Adrenal gland (tissue), 12 donors: ENCODE measurements around the gene EPS8L2. TPM values are rescaled to one million over a fixed set of nuclear protein-coding genes. Genes with fewer than 3 reads are reported as not detected.
A peak's percentile ranks its signal among the peaks of the same experiment; 100 is the strongest.

Source experiments
- DNase-seq, 7 donors: peaks; one replicate each; pipeline ENCODE4 v3.0.0-alpha.2; 2019 to 2020
- H3K27ac ChIP-seq, 5 donors: fragments of 200-600 bp; sonication (generic) in 4 of 5; 1 replicate in 3 of 5; 2 replicates in 2 of 5; pipeline versions ENCODE4 v1.5.1 to v1.8.0; 2016 to 2020; ENCODE audit warnings: mild to moderate bottlenecking in 1 of 5
- H3K27me3 ChIP-seq: fragments of 200-600 bp; 2 replicates; pipeline ENCODE4 v1.8.0; 2021
- H3K36me3 ChIP-seq, 2 donors: fragments of 200-600 bp; replicated peaks in 1 of 2; 1 replicate in 1 of 2; 2 replicates in 1 of 2; pipeline versions ENCODE4 v1.5.1 to v1.8.0; 2018 to 2022
- H3K4me1 ChIP-seq, 2 donors: fragments of 200-600 bp; replicated peaks in 1 of 2; 1 replicate in 1 of 2; 2 replicates in 1 of 2; pipeline versions ENCODE4 v1.5.1 to v1.8.0; 2018 to 2021
- H3K4me3 ChIP-seq, 4 donors: fragments of 200-600 bp; sonication (generic) in 3 of 4; one replicate each; pipeline ENCODE4 v1.5.1; 2016 to 2018
- H3K9me3 ChIP-seq, 3 donors: fragments of 200-600 bp; sonication (generic) in 1 of 3; replicated peaks in 1 of 3; 1 replicate in 2 of 3; 2 replicates in 1 of 3; pipeline versions ENCODE4 v1.5.1 to v1.8.0; 2016 to 2021
- CTCF ChIP-seq, 6 experiments: fragments of 450-650 bp in 4 of 6; fragments of 200-600 bp in 2 of 6; sonication (generic) in 1 of 6; IDR thresholded peaks; 1 replicate in 5 of 6; 2 replicates in 1 of 6; pipeline versions ENCODE4 v1.5.1 to v1.8.0; 2016 to 2021; ENCODE audit warnings: antibody characterized with exemption in 6 of 6, mild to moderate bottlenecking in 2 of 6, moderate library complexity in 1 of 6
- POLR2A ChIP-seq, 2 donors: fragments of 450-650 bp; IDR thresholded peaks; one replicate each; pipeline ENCODE4 v1.6.1; 2017; ENCODE audit warnings: antibody characterized with exemption in 2 of 2, mild to moderate bottlenecking in 2 of 2, moderate library complexity in 1 of 2
- WGBS, 4 donors: extraction: QIAGEN DNeasy Blood & Tissue Kit in 2 of 4; methylation state at CpG; one replicate each; pipeline versions ENCODE4 v1.1.5 to v1.1.7; 2013 to 2017; 5-methylcytosine and 5-hydroxymethylcytosine counted together
- intact Hi-C, 2 donors: fragments of 100-400 bp; cut with DNase I; formaldehyde crosslinking; loops; one replicate each; pipeline versions ENCODE4 v1.14.1 to v1.15.0; 2022 to 2023
- polyA plus RNA-seq, 3 donors: library from polyadenylated mRNA; stranded (reverse); fragments of 200-250 nt in 2 of 3; fragments of 350-450 nt in 1 of 3; fragmentation: Illumina TruSeq in 1 of 3; extraction: RNeasy Lipid Tissue Mini Kit (QIAGEN cat#74804) in 1 of 3; gene quantifications; one replicate each; pipeline ENCODE4 v1.2.3, GENCODE V29; 2013 to 2014
- total RNA-seq, 9 donors: library from RNA; depleted of rRNA in 4 of 9; stranded (reverse); fragments of >200 nt in 4 of 9; fragments of 120-200 nt in 1 of 9; fragmentation: NEBNext Ultra II Directional in 1 of 9; extraction: Animal tissue kit (Norgen Biotek cat#: 25700) in 1 of 9; gene quantifications; one replicate each; pipeline versions ENCODE4 v1.1.0 to v1.2.4, GENCODE V29; 2013 to 2023
- donor health status: healthy with polysubstance abuse.
- donor health status: Bipolar disorder and iron deficiency.
- donor health status: DM: yes; HTN: yes; CAD: no.
- donor health status: DM: no; HTN: no; CAD: no.
- donor health status: DM: no; HTN: no; CAD: no.
- donor health status: DM: yes; HTN: yes; CAD: no.

The EPS8L2 gene
- total and polyA plus RNA-seq, 12 donors, result 2.7 to 57.7 (median 33.0) TPM

DNA sequence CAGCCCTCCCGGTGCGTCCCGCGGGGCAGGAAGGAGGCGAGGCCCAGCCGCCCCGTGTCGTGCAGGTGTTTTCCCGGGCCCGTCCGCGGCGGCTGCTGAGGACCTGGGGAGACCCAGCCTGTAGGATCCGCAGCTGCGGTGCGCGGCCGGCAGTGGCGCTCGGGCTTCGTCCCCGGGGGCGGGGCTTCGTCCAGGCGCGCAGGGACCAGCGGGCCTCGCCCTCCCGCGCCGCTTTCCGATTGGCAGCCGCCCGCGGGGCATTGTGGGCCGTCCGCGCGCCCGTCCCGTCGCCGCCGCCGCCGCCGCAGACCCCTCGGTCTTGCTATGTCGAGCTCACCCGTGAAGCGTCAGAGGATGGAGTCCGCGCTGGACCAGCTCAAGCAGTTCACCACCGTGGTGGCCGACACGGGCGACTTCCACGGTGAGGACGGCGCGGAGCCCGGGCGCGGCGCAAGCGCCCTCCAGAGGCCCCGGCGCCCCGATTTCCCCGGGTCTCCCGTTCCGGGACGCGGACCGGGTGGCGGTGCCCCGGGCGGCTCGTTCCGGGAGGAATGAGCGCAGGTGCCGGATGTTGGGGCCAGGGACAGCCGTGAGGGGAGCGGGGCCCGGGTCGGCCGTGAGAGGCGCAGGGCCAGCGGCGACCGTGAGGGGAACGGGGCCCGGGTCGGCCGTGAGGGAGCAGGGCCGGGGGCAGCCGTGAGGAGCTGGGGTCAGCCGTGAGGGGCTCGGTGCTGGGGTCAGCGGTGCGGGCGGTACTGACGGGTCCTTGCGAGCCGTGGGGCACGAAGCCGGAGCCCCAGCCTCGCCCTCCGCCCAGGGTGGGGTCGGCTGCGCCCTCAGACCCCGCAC, 41.4 kb downstream of the EPS8L2 start, which contains the start of gene TALDO1:
TALDO1 (plus strand) TSS at position 307 of the 849 bp plus-strand sequence; CDS start at position 325, 18 bp downstream.
- no peaks in the 10 kb centered on the region for H3K9me3 ChIP-seq
- H3K4me1 ChIP-seq, result peaks cover 20 to 25% of the 10 kb centered on the region in 2 donors
- intact Hi-C loops, result no loop called here
- TF ChIP-seq POLR2A (IDR thresholded peaks at IDR 0.05) (peak; percentile 36 to 73), CTCF (IDR thresholded peaks at IDR 0.05) (peak in 4 of 6 experiments; percentile 7 to 34 (median 18))
- H3K27me3 ChIP-seq, result no peaks in the 10 kb centered on the region
- peak; percentile 88 to 94 (median 91) for DNase-seq
- WGBS, 4 donors, result 0 to 4% (median 1%) methylated on average over 5 to 112 of the region's 112 CpGs
- H3K4me3 ChIP-seq, result peak within 1 kb of the TSS; percentile 35 to 90 (median 72)
- H3K36me3 ChIP-seq, result no peaks in the 10 kb centered on the region
- H3K27ac ChIP-seq, result peak within 1 kb of the TSS in 4 of 5 donors; percentile 56 to 87 (median 76)

GRCh38 chr11:748007-748359, 42.0 kb downstream of the EPS8L2 start:
- peak overlapping the region; percentile 35 to 90 (median 72) for H3K4me3 ChIP-seq
- 13 to 45% (median 21%) methylated on average over 6 to 18 of the region's 18 CpGs for WGBS, 4 donors
- intact Hi-C loops, result no loop called here
- no peaks in the 10 kb centered on the region for H3K9me3 ChIP-seq
- TF ChIP-seq CTCF (IDR thresholded peaks at IDR 0.05) (no peak), POLR2A (IDR thresholded peaks at IDR 0.05) (no peak)
- peaks cover 20 to 25% of the 10 kb centered on the region in 2 donors for H3K4me1 ChIP-seq
- peak overlapping the region in 2 of 5 donors; percentile 79 to 87 for H3K27ac ChIP-seq
- no peaks in the 10 kb centered on the region for H3K36me3 ChIP-seq
- no peaks in the 10 kb centered on the region for H3K27me3 ChIP-seq
- peak in 2 of 7 donors; percentile 22 to 37 for DNase-seq

DNA sequence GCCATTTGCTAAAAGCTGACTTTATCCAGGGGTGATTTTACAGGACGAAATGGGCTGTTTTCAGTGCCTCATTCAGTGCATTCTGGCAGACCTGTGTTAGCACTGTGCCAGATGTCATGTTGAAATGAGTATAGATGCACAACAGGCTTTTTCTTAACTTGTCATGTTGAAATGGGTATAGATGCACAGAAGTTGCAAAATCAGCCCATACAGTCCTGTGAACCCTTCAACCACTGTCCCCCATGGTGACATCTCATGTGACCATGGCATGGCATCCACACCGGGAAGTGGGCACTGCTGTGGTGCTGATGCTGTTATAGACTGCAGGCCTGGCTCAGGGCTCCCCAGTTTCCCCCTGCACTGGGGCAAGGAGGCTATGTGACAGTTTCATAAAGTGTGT, 43.7 kb downstream of the EPS8L2 start:
- no peaks in the 10 kb centered on the region for H3K36me3 ChIP-seq
- intact Hi-C loops, result no loop called here
- H3K27me3 ChIP-seq, result no peaks in the 10 kb centered on the region
- no peak overlapping the region for H3K27ac ChIP-seq
- no peak for DNase-seq
- WGBS, 4 donors, result 57 to 76% (median 64%) methylated on average over 2 of the region's 2 CpGs
- H3K4me3 ChIP-seq, result no peak overlapping the region
- TF ChIP-seq CTCF (IDR thresholded peaks at IDR 0.05), result no peak
- no peak for TF ChIP-seq POLR2A (IDR thresholded peaks at IDR 0.05)
- H3K4me1 ChIP-seq, result peaks cover 20 to 25% of the 10 kb centered on the region in 2 donors
- no peaks in the 10 kb centered on the region for H3K9me3 ChIP-seq

DNA sequence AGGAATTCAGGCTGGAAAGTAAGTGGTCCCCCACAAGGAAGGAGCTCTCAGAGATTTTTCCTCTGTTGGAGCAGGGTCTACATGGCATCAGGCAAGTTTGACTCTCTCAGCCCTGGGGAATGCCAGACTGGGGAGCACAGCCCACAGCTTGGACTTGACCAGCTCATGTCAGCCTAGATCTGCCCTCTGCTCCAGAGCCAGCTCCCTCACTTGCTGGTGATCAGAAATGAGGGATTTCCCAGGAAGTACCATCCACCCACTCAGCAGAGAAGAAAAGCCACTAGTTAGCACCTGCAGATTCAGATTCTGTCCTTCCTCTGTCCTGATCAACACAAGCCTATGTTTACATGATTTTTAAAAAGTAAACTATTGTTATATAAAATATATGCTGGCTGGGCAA, 54.2 kb downstream of the EPS8L2 start:
- Histone ChIP-seq H3K27me3 (no peaks in the 10 kb centered on the region), H3K27ac (no peak overlapping the region), H3K36me3 (peaks cover 0 to 78% of the 10 kb centered on the region in 2 donors), H3K4me3 (no peak overlapping the region), H3K4me1 (no peaks in the 10 kb centered on the region), H3K9me3 (no peaks in the 10 kb centered on the region)
- intact Hi-C loops, result no loop called here
- no peak for TF ChIP-seq POLR2A (IDR thresholded peaks at IDR 0.05)
- no peak for TF ChIP-seq CTCF (IDR thresholded peaks at IDR 0.05)
- DNase-seq, result no peak
